Rectal smooth muscle tissue (tissue), 1 donor: ENCODE measurements around the gene TTF1.
"Not testable (repeated sequence)": the region's sequence is repeated elsewhere in the genome, so short reads cannot be mapped to it uniquely, and the experiment has no call there.

Experiments used
- H3K27ac ChIP-seq: one replicate; pipeline ENCODE4 v1.7.0; 2013; ENCODE audit warnings: low read depth, low read length, inconsistent platforms
- H3K27me3 ChIP-seq: one replicate; pipeline ENCODE4 v1.7.0; 2013; ENCODE audit warnings: low read length; ENCODE audit not compliant: control insufficient read depth, insufficient read depth
- H3K36me3 ChIP-seq: one replicate; pipeline ENCODE4 v1.7.0; 2013; ENCODE audit warnings: low read length; ENCODE audit not compliant: control insufficient read depth, insufficient read depth
- H3K4me1 ChIP-seq: one replicate; pipeline ENCODE4 v1.7.0; 2013; ENCODE audit warnings: low read length; ENCODE audit not compliant: control insufficient read depth, insufficient read depth
- H3K4me3 ChIP-seq: one replicate; pipeline ENCODE4 v1.7.0; 2013; ENCODE audit warnings: low read length
- H3K9ac ChIP-seq: one replicate; pipeline ENCODE4 v1.7.0; 2013; ENCODE audit warnings: low read length

TTF1 gene

DNA sequence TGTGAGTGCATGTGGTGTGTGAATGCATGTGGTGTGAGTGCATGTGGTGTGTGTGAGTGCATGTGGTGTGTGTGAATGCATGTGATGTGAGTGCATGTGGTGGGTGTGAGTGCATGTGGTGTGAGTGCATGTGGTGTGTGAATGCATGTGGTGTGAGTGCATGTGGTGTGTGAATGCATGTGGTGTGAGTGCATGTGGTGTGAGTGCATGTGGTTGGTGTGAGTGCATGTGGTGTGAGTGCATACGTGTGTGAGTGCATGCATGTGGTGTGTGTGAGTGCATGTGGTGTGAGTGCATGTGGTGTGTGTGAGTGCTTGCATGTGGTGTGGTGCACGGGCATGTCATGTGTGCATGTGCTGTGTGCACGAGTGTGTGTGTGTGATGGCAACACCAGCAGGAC lies 28.2 kb downstream of the TTF1 start:
- not testable (repeated sequence) for H3K9ac ChIP-seq, H3K4me1 ChIP-seq, H3K4me3 ChIP-seq, H3K27ac ChIP-seq, H3K27me3 ChIP-seq
- peaks cover 24% of the 10 kb centered on the region for H3K36me3 ChIP-seq

DNA sequence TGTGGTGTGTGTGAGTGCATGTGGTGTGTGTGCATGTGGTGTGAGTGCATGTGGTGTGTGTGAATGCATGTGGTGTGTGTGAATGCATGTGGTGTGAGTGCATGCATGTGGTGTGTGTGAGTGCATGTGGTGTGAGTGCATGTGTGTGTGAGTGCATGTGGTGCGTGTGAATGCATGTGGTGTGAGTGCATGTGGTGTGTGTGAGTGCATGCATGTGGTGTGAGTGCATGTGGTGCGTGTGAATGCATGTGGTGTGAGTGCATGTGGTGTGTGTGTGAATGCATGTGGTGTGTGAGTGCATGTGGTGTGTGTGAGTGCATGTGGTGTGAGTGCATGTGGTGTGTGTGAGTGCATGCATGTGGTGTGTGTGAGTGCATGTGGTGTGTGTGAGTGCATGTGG lies 28.9 kb downstream of the TTF1 start:
- not testable (repeated sequence) for H3K27me3 ChIP-seq, H3K27ac ChIP-seq, H3K4me1 ChIP-seq, H3K4me3 ChIP-seq, H3K9ac ChIP-seq
- peaks cover 22% of the 10 kb centered on the region for H3K36me3 ChIP-seq

DNA sequence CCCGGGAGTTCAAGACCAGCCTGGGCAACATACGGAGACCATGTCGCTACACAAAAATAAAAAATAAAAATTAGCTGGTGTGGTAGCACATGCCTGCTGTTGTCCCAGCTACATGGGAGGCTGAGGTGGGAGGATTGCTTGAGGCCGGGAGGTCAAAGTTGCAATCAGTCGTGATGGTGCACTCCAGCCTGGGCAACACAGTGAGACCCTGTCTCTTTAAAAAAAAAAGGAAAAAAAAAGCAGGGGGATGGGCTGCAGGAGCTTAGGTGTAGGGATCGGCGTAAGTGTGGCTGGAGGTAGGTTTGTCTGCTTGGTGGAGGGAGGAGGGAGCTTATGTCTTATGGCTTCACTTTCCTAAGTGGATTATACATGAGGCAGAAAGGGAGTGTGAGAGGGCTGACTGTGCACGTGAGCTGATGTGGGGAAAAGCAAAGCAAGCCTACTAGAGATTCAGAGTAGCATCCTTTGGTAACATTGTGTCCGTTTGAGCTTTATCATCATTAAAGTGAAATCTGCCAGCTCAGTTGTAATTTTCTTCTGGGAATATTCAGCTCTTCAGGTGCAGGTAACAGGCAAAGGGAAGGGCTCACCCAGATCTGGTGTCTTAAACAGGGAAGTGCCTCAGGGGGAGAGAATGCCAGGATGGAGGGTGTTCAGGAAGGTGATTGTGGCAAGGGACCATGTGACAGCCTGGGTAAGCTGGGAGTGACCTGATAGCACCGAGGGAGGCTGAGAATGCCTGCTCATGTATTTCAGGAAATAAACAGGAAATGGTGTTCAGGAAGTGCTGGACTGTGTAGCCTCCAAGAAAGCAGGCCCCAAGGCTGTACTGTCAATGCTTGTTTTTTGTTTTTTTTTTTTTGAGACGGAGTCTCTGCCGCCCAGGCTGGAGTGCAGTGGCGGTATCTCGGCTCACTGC lies 34.2 kb downstream of the TTF1 start:
- peaks cover 10% of the 10 kb centered on the region for H3K36me3 ChIP-seq
- no peak overlapping the region for H3K9ac ChIP-seq
- no peak overlapping the region for H3K27ac ChIP-seq
- H3K27me3 ChIP-seq = no peaks in the 10 kb centered on the region
- H3K4me1 ChIP-seq = no peaks in the 10 kb centered on the region
- H3K4me3 ChIP-seq = no peak overlapping the region

DNA sequence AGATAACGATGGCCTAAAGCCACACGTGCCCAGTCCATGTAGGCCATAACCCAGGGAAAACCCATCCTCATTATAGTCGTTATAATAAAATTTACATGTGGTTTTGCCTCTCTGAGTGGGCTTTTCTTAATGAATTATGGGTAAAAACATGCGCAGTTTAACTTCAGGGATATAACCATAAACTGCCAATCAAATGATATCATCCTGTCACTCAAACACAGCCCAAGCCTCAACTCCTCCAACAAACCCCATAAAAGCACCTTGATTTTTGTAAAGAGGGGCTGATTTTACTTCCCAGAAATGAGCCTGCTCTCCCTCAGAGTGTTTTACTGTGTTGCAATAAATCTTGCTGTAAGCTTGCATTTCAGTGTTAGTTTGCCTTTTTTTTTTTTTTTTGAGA lies 36.0 kb downstream of the TTF1 start:
- H3K27me3 ChIP-seq = no peaks in the 10 kb centered on the region
- H3K4me3 ChIP-seq = no peak overlapping the region
- no peak overlapping the region for H3K9ac ChIP-seq
- no peak overlapping the region for H3K27ac ChIP-seq
- no peaks in the 10 kb centered on the region for H3K36me3 ChIP-seq
- H3K4me1 ChIP-seq = no peaks in the 10 kb centered on the region

DNA sequence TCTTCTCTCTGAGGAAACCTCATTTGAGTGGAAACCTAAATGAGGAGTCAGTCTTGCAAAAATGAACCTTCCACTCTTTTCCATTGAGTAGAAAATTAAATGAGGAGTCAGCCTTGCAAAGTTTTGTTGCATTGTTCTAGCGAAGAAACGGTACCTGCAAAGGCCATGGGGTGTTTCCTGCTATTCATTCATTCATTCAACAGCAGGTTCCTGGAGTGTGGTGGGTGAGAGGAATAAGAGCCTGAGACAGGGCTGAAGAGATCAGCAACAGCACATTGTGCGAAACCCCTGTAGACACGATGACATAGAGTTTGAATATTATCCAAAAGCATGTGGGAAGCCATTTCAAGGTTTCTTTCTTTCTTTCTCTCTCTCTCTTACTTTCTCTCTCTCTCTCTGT lies 37.2 kb downstream of the TTF1 start:
- H3K4me1 ChIP-seq = no peaks in the 10 kb centered on the region
- H3K36me3 ChIP-seq = no peaks in the 10 kb centered on the region
- no peak overlapping the region for H3K27ac ChIP-seq

DNA sequence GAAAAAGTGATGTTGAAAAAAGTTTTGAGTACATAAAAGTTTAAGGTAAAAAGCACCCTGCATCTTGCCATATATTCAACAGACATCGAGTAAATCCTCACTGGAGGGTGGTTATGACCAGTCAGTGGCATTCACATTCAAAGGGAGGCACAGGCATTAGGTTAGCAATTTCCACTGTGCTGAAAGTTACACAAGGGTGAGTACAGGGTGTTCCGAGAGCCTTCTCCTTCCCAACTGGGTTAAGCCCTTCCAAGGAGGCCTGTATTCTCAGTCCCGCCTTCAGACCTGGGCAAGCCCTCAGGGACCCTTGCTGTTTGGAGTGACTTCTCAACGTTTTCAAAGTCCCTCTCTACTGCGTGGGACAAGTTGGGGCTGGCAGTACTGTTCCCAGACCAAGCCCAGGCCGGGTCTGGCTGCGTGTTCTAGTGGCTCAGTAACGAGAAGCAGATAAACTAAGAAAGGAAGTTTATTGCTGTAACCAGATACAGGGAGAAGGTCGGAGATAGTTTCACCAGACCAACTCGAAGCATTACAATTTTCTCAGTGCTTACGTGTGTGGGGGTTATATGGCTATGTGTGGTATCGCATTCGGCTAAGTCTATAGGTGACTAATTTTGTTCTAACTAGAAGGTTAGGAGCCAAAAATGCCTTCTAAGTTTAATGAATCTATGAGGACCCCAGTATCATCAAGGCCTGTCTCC lies 38.9 kb downstream of the TTF1 start:
- H3K27me3 ChIP-seq = no peaks in the 10 kb centered on the region
- H3K36me3 ChIP-seq = no peaks in the 10 kb centered on the region
- no peak overlapping the region for H3K9ac ChIP-seq
- H3K4me3 ChIP-seq = no peak overlapping the region
- no peaks in the 10 kb centered on the region for H3K4me1 ChIP-seq
- no peak overlapping the region for H3K27ac ChIP-seq

More for the DNA sequence above, 37.2 kb downstream of the TTF1 start:
- H3K4me3 ChIP-seq = no peak overlapping the region
- H3K9ac ChIP-seq = no peak overlapping the region
- H3K27me3 ChIP-seq = no peaks in the 10 kb centered on the region

DNA sequence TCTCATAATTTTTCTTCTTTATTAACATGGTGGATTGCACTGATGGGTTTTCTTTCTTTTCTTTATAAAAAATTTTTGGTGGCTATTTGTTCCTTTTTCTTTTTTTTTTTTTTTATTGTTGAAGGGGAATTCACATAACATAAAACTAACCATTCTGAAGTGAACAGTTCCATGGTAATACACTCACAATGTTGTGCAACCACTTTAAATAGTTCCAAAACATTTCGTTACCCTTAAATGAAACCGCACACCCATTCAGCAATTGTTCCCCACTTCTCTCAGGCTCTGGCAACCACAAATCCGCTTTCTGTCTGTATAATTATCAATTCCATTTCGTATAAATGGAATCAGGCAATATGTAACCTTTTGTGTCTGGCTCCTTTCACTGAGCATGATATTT lies 40.2 kb downstream of the TTF1 start:
- H3K36me3 ChIP-seq = no peaks in the 10 kb centered on the region
- no peak overlapping the region for H3K4me3 ChIP-seq
- no peak overlapping the region for H3K27ac ChIP-seq
- no peak overlapping the region for H3K9ac ChIP-seq
- no peaks in the 10 kb centered on the region for H3K4me1 ChIP-seq
- H3K27me3 ChIP-seq = no peaks in the 10 kb centered on the region

DNA sequence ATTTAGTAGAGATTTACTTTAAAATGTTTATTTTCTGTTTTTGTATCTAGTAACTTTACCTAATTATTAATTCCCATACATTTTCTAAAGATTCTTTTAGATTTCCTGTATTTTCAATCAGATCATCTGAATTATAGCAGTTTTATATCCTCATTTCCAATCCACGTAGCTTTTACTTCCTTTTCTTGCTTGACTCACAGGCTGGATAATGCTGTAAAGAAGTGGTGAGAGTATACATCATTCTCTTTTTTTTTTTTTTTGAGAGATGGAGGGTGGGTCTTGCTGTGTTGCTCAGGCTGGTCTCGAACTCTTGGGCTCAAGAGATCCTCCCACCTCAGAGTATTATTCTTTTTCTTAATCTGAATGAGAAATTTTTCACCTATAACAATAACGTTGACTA lies 40.7 kb downstream of the TTF1 start:
- Histone ChIP-seq H3K4me1 (no peaks in the 10 kb centered on the region), H3K27ac (no peak overlapping the region), H3K27me3 (no peaks in the 10 kb centered on the region), H3K36me3 (no peaks in the 10 kb centered on the region), H3K4me3 (no peak overlapping the region), H3K9ac (no peak overlapping the region)

DNA sequence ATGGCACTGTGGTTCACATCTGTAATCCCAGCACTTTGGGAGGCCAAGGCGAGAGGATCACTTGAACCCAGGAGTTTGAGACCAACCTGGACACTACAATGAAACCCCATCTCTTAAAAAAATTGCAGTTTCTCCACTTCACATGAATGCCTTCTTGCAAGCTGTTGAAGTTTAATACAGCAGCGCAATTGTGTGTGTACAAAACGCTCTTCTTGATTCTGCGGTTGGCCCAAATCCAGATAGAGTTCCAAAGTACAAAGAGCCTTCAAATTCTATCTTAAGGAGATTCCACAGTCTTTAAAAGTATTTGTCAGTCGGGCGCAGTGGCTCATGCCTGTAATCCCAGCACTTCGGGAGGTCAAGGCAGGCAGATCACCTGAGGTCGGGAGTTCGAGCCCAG lies 42.6 kb downstream of the TTF1 start:
- H3K36me3 ChIP-seq = no peaks in the 10 kb centered on the region
- H3K9ac ChIP-seq = no peak overlapping the region
- no peaks in the 10 kb centered on the region for H3K27me3 ChIP-seq
- H3K4me3 ChIP-seq = no peak overlapping the region
- no peaks in the 10 kb centered on the region for H3K4me1 ChIP-seq
- H3K27ac ChIP-seq = no peak overlapping the region

DNA sequence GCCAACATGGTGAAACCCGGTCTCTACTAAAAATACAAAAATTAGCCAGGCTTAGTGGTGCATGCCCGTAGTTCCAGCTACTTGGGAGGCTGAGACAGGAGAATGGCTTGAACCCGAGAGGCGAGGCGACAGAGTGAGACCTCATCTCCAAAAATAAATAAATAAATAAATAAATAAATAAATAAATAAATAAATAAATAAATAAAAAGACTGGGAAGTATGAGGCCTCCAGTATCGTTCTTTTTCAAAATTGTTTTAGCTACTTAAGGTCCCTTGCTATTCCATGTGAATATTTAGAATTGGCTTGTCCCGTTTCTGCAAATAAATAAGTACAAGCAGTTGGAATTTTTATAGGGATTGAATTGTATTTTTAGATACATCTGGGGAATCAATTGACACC lies 48.9 kb downstream of the TTF1 start:
- no peak overlapping the region for H3K27ac ChIP-seq
- no peaks in the 10 kb centered on the region for H3K27me3 ChIP-seq
- peaks cover 7% of the 10 kb centered on the region for H3K36me3 ChIP-seq
- H3K9ac ChIP-seq = no peak overlapping the region
- peaks cover 14% of the 10 kb centered on the region for H3K4me1 ChIP-seq
- no peak overlapping the region for H3K4me3 ChIP-seq

DNA sequence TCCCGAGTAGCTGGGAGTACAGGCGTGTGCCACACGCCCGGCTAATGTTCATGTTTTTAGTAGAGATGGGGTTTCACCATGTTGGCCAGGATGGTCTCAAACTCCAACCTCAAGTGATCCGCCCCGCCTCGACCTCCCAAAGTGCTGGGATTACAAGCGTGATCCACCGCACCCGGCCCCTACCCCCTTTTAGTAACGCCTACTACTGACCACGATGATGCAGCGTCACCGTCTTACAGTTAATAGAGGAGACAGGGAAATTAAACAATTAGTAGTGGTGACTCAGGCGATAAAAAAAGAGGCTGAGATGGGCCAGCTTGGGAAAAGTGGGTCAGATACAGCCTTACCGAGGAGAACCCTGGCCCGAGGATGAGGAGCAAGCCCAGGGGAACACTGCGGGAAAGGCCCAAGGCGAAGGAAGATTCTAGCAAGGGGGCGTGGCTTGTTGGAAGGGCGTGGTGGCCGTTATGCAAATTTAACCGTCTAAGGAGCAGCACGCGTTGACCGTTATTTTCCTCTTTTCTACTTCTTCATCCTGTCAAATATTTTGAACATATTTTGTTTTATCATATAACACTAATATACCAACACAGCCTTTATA lies 50.2 kb downstream of the TTF1 start:
- peaks cover 9% of the 10 kb centered on the region for H3K36me3 ChIP-seq
- no peak overlapping the region for H3K9ac ChIP-seq
- no peaks in the 10 kb centered on the region for H3K27me3 ChIP-seq
- H3K27ac ChIP-seq = no peak overlapping the region
- no peak overlapping the region for H3K4me3 ChIP-seq
- peaks cover 16% of the 10 kb centered on the region for H3K4me1 ChIP-seq

DNA sequence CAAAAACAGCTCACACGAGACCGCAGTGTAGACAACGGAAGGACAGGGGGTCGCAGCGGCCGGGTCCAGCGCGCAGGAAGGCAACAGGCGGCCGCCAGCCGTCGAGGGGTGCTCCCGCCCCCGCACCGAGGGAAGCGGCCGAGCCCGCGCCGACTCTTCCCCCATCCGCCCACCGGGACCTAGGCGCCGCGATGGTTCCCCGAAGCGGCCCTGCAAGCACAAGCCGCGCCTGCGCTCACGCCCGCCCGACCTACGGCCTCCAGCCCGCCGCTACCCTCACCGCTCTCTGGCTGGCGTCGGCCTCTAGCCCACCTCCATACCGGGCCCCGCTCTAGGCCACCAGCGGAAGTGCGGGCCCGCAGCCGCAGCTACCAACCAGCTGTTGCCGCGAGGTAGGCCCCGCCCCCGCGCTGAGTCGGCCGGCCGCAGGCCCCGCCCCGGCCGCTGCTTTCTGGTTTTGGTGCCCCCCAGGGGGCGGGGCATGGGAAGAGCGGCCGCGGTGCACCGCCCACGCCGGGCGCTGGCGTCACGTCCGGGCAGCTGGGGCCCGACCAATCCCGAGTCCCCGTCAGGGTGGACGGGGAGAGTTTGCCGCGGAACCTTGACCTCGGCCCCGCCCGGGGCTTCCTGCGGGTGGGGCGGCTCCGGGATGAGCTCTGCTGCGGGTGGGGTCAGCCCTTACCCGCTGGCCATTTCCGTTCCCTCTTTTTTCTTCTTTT lies 51.8 kb downstream of the TTF1 start, which contains the start of gene SETX:
SETX (minus strand) TSS at position 350 of the 719 bp plus-strand sequence. CDS start 5,558 bp downstream, outside the sequence.
- Histone ChIP-seq H3K4me1 (peaks cover 19% of the 10 kb centered on the region), H3K27me3 (no peaks in the 10 kb centered on the region), H3K36me3 (peaks cover 9% of the 10 kb centered on the region), H3K4me3 (peak within 1 kb of the TSS; percentile 92), H3K9ac (peak within 1 kb of the TSS; percentile 89), H3K27ac (peak within 1 kb of the TSS; percentile 94)
